ENCODE results near the gene PSMB8.
"Not testable (repeated sequence)": the region's sequence is repeated elsewhere in the genome, so short reads cannot be mapped to it uniquely, and the experiment has no call there.

PSMB8 gene

GRCh38 chr6:32843979-32844838, at the start of gene PSMB8:
TSS of gene PSMB8 (minus strand) at chr6:32844047. CDS start at chr6:32843996, 51 bp downstream.
- DNase-seq (ENCODE audit: extremely low read depth in 1 of 2, low read depth in 1 of 2): peak; percentile 89 to 99

GRCh38 chr6:32890831-32891230, 47.0 kb upstream of the PSMB8 start:
- no peak for DNase-seq (ENCODE audit: extremely low read depth in 1 of 2, low read depth in 1 of 2)

GRCh38 chr6:32889533-32889932, 45.7 kb upstream of the PSMB8 start:
- DNase-seq (ENCODE audit: extremely low read depth in 1 of 2, low read depth in 1 of 2): no peak

- no peak for DNase-seq (ENCODE audit: extremely low read depth in 1 of 2, low read depth in 1 of 2)
Observed at GRCh38 chr6:32888576-32888975, 44.7 kb upstream of the PSMB8 start.

- DNase-seq (ENCODE audit: extremely low read depth in 1 of 2, low read depth in 1 of 2): no peak
Observed at GRCh38 chr6:32887616-32888015, 43.8 kb upstream of the PSMB8 start.

- no peak for DNase-seq (ENCODE audit: extremely low read depth in 1 of 2, low read depth in 1 of 2)
Observed at GRCh38 chr6:32886681-32887383, 43.0 kb upstream of the PSMB8 start.

- no peak for DNase-seq (ENCODE audit: extremely low read depth in 1 of 2, low read depth in 1 of 2)
Observed at GRCh38 chr6:32885698-32886286, 41.9 kb upstream of the PSMB8 start.

GRCh38 chr6:32883789-32884188, 39.9 kb upstream of the PSMB8 start:
- DNase-seq (ENCODE audit: extremely low read depth in 1 of 2, low read depth in 1 of 2): no peak

- DNase-seq (ENCODE audit: extremely low read depth in 1 of 2, low read depth in 1 of 2): no peak
Observed at GRCh38 chr6:32882879-32883250, 39.0 kb upstream of the PSMB8 start.

- DNase-seq (ENCODE audit: extremely low read depth in 1 of 2, low read depth in 1 of 2): not testable (repeated sequence)
Observed at GRCh38 chr6:32880962-32881361, 37.1 kb upstream of the PSMB8 start.

GRCh38 chr6:32879691-32880090, 35.8 kb upstream of the PSMB8 start:
- DNase-seq (ENCODE audit: extremely low read depth in 1 of 2, low read depth in 1 of 2): no peak

- DNase-seq (ENCODE audit: extremely low read depth in 1 of 2, low read depth in 1 of 2): no peak
Observed at GRCh38 chr6:32876603-32877002, 32.8 kb upstream of the PSMB8 start.

- not testable (repeated sequence) for DNase-seq (ENCODE audit: extremely low read depth in 1 of 2, low read depth in 1 of 2)
Observed at GRCh38 chr6:32873947-32874346, 30.1 kb upstream of the PSMB8 start.

- peak; percentile 40 to 67 for DNase-seq (ENCODE audit: extremely low read depth in 1 of 2, low read depth in 1 of 2)
Observed at GRCh38 chr6:32868257-32868788, 24.5 kb upstream of the PSMB8 start.

GRCh38 chr6:32867554-32868256, 23.9 kb upstream of the PSMB8 start:
- no peak for DNase-seq (ENCODE audit: extremely low read depth in 1 of 2, low read depth in 1 of 2)

- no peak for DNase-seq (ENCODE audit: extremely low read depth in 1 of 2, low read depth in 1 of 2)
Observed at GRCh38 chr6:32867022-32867477, 23.2 kb upstream of the PSMB8 start.

GRCh38 chr6:32865724-32866443, 22.0 kb upstream of the PSMB8 start:
- no peak for DNase-seq (ENCODE audit: extremely low read depth in 1 of 2, low read depth in 1 of 2)

- DNase-seq (ENCODE audit: extremely low read depth in 1 of 2, low read depth in 1 of 2): no peak
Observed at GRCh38 chr6:32862725-32863124, 18.9 kb upstream of the PSMB8 start.

GRCh38 chr6:32860674-32861073, 16.8 kb upstream of the PSMB8 start:
- DNase-seq (ENCODE audit: extremely low read depth in 1 of 2, low read depth in 1 of 2): no peak

- no peak for DNase-seq (ENCODE audit: extremely low read depth in 1 of 2, low read depth in 1 of 2)
Observed at GRCh38 chr6:32858194-32858593, 14.3 kb upstream of the PSMB8 start.
